Testis (tissue), 2 donors: ENCODE measurements around the gene NAGA.

Experiments used
- CTCF ChIP-seq, 3 experiments: fragments of 450-650 bp in 2 of 3; fragments of 200-600 bp in 1 of 3; sonication (generic) in 1 of 3; IDR thresholded peaks; one replicate each; pipeline ENCODE4 v1.5.1; 2016 to 2019; ENCODE audit warnings: antibody characterized with exemption in 3 of 3, mild to moderate bottlenecking in 2 of 3, moderate library complexity in 1 of 3
- POLR2A ChIP-seq: fragments of 450-650 bp; IDR thresholded peaks from one replicate; pipeline ENCODE4 v1.6.1; 2017; ENCODE audit warnings: antibody characterized with exemption, mild to moderate bottlenecking, moderate library complexity

DNA sequence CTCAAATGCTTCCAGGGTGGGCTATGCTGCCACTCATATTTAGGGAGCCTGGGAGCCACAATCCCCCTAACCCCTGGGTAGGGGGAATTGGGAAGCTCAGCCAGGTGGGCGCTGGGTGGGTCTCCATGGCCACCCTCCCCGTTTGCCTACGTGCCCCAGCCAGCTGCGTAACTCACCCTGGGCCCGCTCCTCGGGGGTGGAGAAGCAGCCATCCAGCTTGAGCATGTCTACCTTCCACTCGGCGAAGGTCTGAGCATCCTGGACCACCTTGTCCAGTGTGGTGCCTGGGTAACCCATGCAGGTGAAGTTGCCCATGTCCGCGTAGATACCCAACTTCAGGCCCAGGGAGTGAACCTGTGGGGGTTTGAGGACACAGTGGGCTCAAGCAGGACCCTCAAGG lies 3.7 kb downstream of the NAGA start:
- no peak for TF ChIP-seq CTCF (IDR thresholded peaks at IDR 0.05)
- no peak for TF ChIP-seq POLR2A
